ENCODE data around the gene NYNRIN. TPM values are rescaled to one million over a fixed set of nuclear protein-coding genes. Genes with fewer than 3 reads are reported as not detected.

The NYNRIN gene
- total RNA-seq, 1 experiment from 2014 or later: 0.31 TPM

- H3K4me1 ChIP-seq (ENCODE audit: control insufficient read depth, insufficient read depth, low read length): no peaks in the 10 kb centered on the region
- H3K9me3 ChIP-seq (ENCODE audit: control insufficient read depth, insufficient read depth, low read depth, low read length): no peaks in the 10 kb centered on the region
- no peak for TF ChIP-seq TCF7L2 (IDR thresholded peaks at IDR 0.05; ENCODE audit: low read depth, low read length)
- TF ChIP-seq SIN3A (IDR thresholded peaks at IDR 0.05; ENCODE audit: borderline replicate concordance, insufficient read depth, low read depth, low read length): no peak
- TF ChIP-seq, protein P1, sequence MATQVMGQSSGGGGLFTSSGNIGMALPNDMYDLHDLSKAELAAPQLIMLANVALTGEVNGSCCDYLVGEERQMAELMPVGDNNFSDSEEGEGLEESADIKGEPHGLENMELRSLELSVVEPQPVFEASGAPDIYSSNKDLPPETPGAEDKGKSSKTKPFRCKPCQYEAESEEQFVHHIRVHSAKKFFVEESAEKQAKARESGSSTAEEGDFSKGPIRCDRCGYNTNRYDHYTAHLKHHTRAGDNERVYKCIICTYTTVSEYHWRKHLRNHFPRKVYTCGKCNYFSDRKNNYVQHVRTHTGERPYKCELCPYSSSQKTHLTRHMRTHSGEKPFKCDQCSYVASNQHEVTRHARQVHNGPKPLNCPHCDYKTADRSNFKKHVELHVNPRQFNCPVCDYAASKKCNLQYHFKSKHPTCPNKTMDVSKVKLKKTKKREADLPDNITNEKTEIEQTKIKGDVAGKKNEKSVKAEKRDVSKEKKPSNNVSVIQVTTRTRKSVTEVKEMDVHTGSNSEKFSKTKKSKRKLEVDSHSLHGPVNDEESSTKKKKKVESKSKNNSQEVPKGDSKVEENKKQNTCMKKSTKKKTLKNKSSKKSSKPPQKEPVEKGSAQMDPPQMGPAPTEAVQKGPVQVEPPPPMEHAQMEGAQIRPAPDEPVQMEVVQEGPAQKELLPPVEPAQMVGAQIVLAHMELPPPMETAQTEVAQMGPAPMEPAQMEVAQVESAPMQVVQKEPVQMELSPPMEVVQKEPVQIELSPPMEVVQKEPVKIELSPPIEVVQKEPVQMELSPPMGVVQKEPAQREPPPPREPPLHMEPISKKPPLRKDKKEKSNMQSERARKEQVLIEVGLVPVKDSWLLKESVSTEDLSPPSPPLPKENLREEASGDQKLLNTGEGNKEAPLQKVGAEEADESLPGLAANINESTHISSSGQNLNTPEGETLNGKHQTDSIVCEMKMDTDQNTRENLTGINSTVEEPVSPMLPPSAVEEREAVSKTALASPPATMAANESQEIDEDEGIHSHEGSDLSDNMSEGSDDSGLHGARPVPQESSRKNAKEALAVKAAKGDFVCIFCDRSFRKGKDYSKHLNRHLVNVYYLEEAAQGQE (IDR thresholded peaks at IDR 0.05; ENCODE audit: insufficient read depth in 1 of 2, low read depth in 2 of 2, low read length in 1 of 2): no peak
- TF ChIP-seq POLR2AphosphoS5 (IDR thresholded peaks at IDR 0.05; ENCODE audit: low read depth, low read length): no peak
- TF ChIP-seq, protein P2, sequence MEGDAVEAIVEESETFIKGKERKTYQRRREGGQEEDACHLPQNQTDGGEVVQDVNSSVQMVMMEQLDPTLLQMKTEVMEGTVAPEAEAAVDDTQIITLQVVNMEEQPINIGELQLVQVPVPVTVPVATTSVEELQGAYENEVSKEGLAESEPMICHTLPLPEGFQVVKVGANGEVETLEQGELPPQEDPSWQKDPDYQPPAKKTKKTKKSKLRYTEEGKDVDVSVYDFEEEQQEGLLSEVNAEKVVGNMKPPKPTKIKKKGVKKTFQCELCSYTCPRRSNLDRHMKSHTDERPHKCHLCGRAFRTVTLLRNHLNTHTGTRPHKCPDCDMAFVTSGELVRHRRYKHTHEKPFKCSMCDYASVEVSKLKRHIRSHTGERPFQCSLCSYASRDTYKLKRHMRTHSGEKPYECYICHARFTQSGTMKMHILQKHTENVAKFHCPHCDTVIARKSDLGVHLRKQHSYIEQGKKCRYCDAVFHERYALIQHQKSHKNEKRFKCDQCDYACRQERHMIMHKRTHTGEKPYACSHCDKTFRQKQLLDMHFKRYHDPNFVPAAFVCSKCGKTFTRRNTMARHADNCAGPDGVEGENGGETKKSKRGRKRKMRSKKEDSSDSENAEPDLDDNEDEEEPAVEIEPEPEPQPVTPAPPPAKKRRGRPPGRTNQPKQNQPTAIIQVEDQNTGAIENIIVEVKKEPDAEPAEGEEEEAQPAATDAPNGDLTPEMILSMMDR (IDR thresholded peaks at IDR 0.05): no peak
- in situ Hi-C loops (cut with HindIII; ENCODE audit: low pct_unique_long_range_greater_than_20kb, low sequenced_read_pairs): no loop called here
- ATAC-seq: no peak
- peaks cover under 1% of the 10 kb centered on the region; the same call in 1 of the 2 replicates for H3K27me3 ChIP-seq (ENCODE audit: control insufficient read depth, insufficient read depth, low read length)
- H3K36me3 ChIP-seq (ENCODE audit: control insufficient read depth, insufficient read depth, low read length): no peaks in the 10 kb centered on the region
- POLR2A ChIA-PET: interaction anchor here (0.5 to 0.7 kb wide), 2 partner anchors 21 to 271 kb away, joined by 3 to 16 read pairs; no protein-coding TSS in a partner anchor
- CTCF ChIA-PET: no interaction called here
- no peak overlapping the region for H3K4me3 ChIP-seq (ENCODE audit: low read depth in 2 of 2, low read length in 2 of 2)
- BruUV-seq (replicated peaks): no TSS peak
- no peak overlapping the region for H3K27ac ChIP-seq (ENCODE audit: low read length)
- no peak for DNase-seq (ENCODE audit: low read depth, low spot score)
- intact Hi-C loops (cut with micrococcal nuclease; ENCODE audit: unreplicated experiment): no loop called here
Observed at GRCh38 chr14:24398293-24398652, 530 bp upstream of the NYNRIN start.

- BruUV-seq (replicated peaks): no TSS peak
- intact Hi-C loops (cut with micrococcal nuclease; ENCODE audit: unreplicated experiment) (no loop called here), in situ Hi-C loops (cut with HindIII; ENCODE audit: low pct_unique_long_range_greater_than_20kb, low sequenced_read_pairs) (no loop called here)
- Histone ChIP-seq H3K27ac (ENCODE audit: low read length) (no peak overlapping the region), H3K27me3 (ENCODE audit: control insufficient read depth, insufficient read depth, low read length) (peaks cover 3% of the 10 kb centered on the region), H3K36me3 (ENCODE audit: control insufficient read depth, insufficient read depth, low read length) (no peaks in the 10 kb centered on the region), H3K4me1 (ENCODE audit: control insufficient read depth, insufficient read depth, low read length) (no peaks in the 10 kb centered on the region), H3K4me3 (ENCODE audit: low read depth in 2 of 2, low read length in 2 of 2) (peak overlapping the region in 1 of 2 experiments; percentile 33; a peak in 1 of 4 replicates), H3K9me3 (ENCODE audit: control insufficient read depth, insufficient read depth, low read depth, low read length) (no peaks in the 10 kb centered on the region)
- ChIA-PET POLR2A (no interaction called here), CTCF (no interaction called here)
- DNase-seq (ENCODE audit: low read depth, low spot score) (no peak), ATAC-seq (no peak)
- TF ChIP-seq SIN3A (IDR thresholded peaks at IDR 0.05; ENCODE audit: borderline replicate concordance, insufficient read depth, low read depth, low read length) (no peak), TCF7L2 (IDR thresholded peaks at IDR 0.05; ENCODE audit: low read depth, low read length) (no peak), POLR2AphosphoS5 (IDR thresholded peaks at IDR 0.05; ENCODE audit: low read depth, low read length) (no peak)
- TF ChIP-seq, protein P2 (IDR thresholded peaks at IDR 0.05): no peak
- TF ChIP-seq, protein P1 (IDR thresholded peaks at IDR 0.05; ENCODE audit: insufficient read depth in 1 of 2, low read depth in 2 of 2, low read length in 1 of 2): no peak
Observed at GRCh38 chr14:24399447-24399822, 632 bp downstream of the NYNRIN start.
